Neural cell (in vitro differentiated cells): ENCODE data around the gene ATOH8. TPM values are rescaled to one million over a fixed set of nuclear protein-coding genes. Genes with fewer than 3 reads are reported as not detected.

ENCODE experiments used
- H2AFZ ChIP-seq: fragments of 200-600, 300-800 bp; sonication (generic), shearing (Covaris generic); 2 replicates; pipeline ENCODE4 v1.6.0; 2014; ENCODE audit warnings: low read depth, mild to moderate bottlenecking, antibody characterized with exemption, low read length, moderate library complexity
- H3F3A ChIP-seq: fragments of 200-600 bp; shearing (Covaris generic); 2 replicates; pipeline ENCODE4 v1.6.1; 2016; ENCODE audit warnings: mild to moderate bottlenecking, moderate library complexity, mixed read lengths, antibody characterized with exemption, low read length; ENCODE audit not compliant: insufficient read depth, poor library complexity, severe bottlenecking
- H3K27ac ChIP-seq: fragments of 200-600, 300-800 bp; sonication (generic), shearing (Covaris generic); 2 replicates; pipeline ENCODE4 v1.5.1; 2014; ENCODE audit warnings: mild to moderate bottlenecking, low read length, moderate library complexity
- H3K27me3 ChIP-seq: fragments of 300-800, 200-600 bp; sonication (generic), shearing (Covaris generic); 2 replicates; pipeline ENCODE4 v1.6.0; 2014; ENCODE audit warnings: mild to moderate bottlenecking, low read depth, low read length, moderate library complexity; ENCODE audit not compliant: insufficient read depth
- H3K36me3 ChIP-seq: fragments of 300-800, 200-600 bp; sonication (generic), shearing (Covaris generic); 2 replicates; pipeline ENCODE4 v1.5.1; 2014; ENCODE audit warnings: mild to moderate bottlenecking, antibody characterized with exemption, low read length, moderate library complexity; ENCODE audit not compliant: insufficient read depth
- H3K4me2 ChIP-seq: fragments of 300-800, 200-600 bp; sonication (generic), shearing (Covaris generic); 2 replicates; pipeline ENCODE4 v1.6.0; 2014; ENCODE audit warnings: mild to moderate bottlenecking, low read length
- H3K4me3 ChIP-seq: fragments of 300-800, 200-600 bp; sonication (generic), shearing (Covaris generic); 2 replicates; pipeline ENCODE4 v1.5.1; 2014; ENCODE audit warnings: mild to moderate bottlenecking, low read length, moderate library complexity
- H3K79me2 ChIP-seq: fragments of 200-600 bp; shearing (Covaris generic); replicated peaks from 2 replicates; pipeline ENCODE4 v1.6.0; 2014; ENCODE audit warnings: mild to moderate bottlenecking, low read length, moderate library complexity; ENCODE audit not compliant: insufficient read depth
- H3K9ac ChIP-seq: fragments of 300-800, 200-600 bp; sonication (generic), shearing (Covaris generic); 2 replicates; pipeline ENCODE4 v1.6.1; 2016; ENCODE audit warnings: mild to moderate bottlenecking, low read length, mixed read lengths
- H3K9me2 ChIP-seq: fragments of 200-600 bp; shearing (Covaris generic); 2 replicates; pipeline ENCODE4 v1.6.1; 2016; ENCODE audit warnings: mild to moderate bottlenecking, low read length, mixed read lengths; ENCODE audit not compliant: insufficient read depth
- H3K9me3 ChIP-seq: fragments of 200-600, 300-800 bp; sonication (generic), shearing (Covaris generic); 2 replicates; pipeline ENCODE4 v1.6.1; 2016; ENCODE audit warnings: mild to moderate bottlenecking, mixed run types, low read length, moderate library complexity, mixed read lengths
- H4K20me1 ChIP-seq: fragments of 200-600 bp; shearing (Covaris generic); 2 replicates; pipeline ENCODE4 v1.6.1; 2016; ENCODE audit warnings: mild to moderate bottlenecking, mixed run types; ENCODE audit not compliant: insufficient read depth
- EP300 ChIP-seq: fragments of 450-650 bp; conservative IDR thresholded peaks from 2 replicates; pipeline ENCODE4 v1.6.1; 2014; ENCODE audit warnings: antibody characterized with exemption, mild to moderate bottlenecking, moderate library complexity; ENCODE audit not compliant: poor library complexity, severe bottlenecking
- MXI1 ChIP-seq: fragments of 450-650 bp; conservative IDR thresholded peaks from 2 replicates; pipeline ENCODE4 v1.6.1; 2014; ENCODE audit warnings: antibody characterized with exemption, mild to moderate bottlenecking; ENCODE audit not compliant: poor library complexity, severe bottlenecking
- POLR2AphosphoS5 ChIP-seq: IDR thresholded peaks from 2 replicates; pipeline ENCODE4 v1.6.1; 2012
- RAD21 ChIP-seq: fragments of 450-650 bp; conservative IDR thresholded peaks from 2 replicates; pipeline ENCODE4 v1.6.1; 2014; ENCODE audit warnings: antibody characterized with exemption, mild to moderate bottlenecking, moderate library complexity
- REST ChIP-seq: IDR thresholded peaks from 2 replicates; pipeline ENCODE4 v1.6.1; 2012; ENCODE audit warnings: borderline replicate concordance
- SMC3 ChIP-seq: fragments of 450-650 bp; conservative IDR thresholded peaks from 2 replicates; pipeline ENCODE4 v1.6.1; 2014; ENCODE audit warnings: antibody characterized with exemption, mild to moderate bottlenecking, moderate library complexity; ENCODE audit not compliant: poor library complexity
- TAF1 ChIP-seq: IDR thresholded peaks from 2 replicates; pipeline ENCODE4 v1.6.1; 2012; ENCODE audit warnings: low read depth
- polyA plus RNA-seq: library from polyadenylated mRNA; depleted of rRNA; stranded (reverse); fragments of >200 nt; gene quantifications from 2 replicates; pipeline ENCODE4 v1.2.3, GENCODE V29; 2014

Gene ATOH8
- polyA plus RNA-seq, 1 donor from 2014 or later, result 1.6 TPM

DNA sequence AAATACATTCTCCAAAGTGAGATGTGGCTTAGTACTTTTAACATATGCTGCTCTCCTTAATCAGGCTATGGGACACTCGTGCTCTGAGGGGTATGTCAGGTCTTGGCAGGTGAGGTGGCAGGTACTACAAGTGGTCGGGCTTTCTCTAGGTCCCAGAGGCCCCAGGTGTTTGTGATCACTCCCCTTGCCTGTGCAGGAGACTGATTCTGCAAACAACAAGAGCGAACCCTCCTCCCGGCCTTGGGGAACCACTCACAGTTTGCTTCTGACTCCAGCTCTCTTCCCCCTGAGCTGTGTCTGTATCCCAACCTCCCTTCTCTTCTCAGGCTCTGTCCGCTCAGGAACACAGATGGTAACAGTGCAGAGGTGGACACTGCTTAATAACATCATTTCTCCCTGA, 48.1 kb downstream of the ATOH8 start:
- H3K9me3 ChIP-seq, result no peaks in the 10 kb centered on the region
- no peak overlapping the region for H3K9ac ChIP-seq
- H3K4me2 ChIP-seq, result no peak overlapping the region
- no peaks in the 10 kb centered on the region for H3F3A ChIP-seq
- TF ChIP-seq EP300, result no peak
- TF ChIP-seq REST, result no peak
- no peak for TF ChIP-seq POLR2AphosphoS5
- TF ChIP-seq MXI1, result no peak
- no peak for TF ChIP-seq RAD21
- TF ChIP-seq SMC3, result no peak
- TF ChIP-seq TAF1, result no peak
- no peak overlapping the region for H3K4me3 ChIP-seq
- no peaks in the 10 kb centered on the region for H3K79me2 ChIP-seq
- H3K27ac ChIP-seq, result no peak overlapping the region
- H3K36me3 ChIP-seq, result no peaks in the 10 kb centered on the region
- H3K27me3 ChIP-seq, result no peaks in the 10 kb centered on the region
- H2AFZ ChIP-seq, result no peak overlapping the region
- H4K20me1 ChIP-seq, result no peaks in the 10 kb centered on the region
- H3K9me2 ChIP-seq, result no peaks in the 10 kb centered on the region

DNA sequence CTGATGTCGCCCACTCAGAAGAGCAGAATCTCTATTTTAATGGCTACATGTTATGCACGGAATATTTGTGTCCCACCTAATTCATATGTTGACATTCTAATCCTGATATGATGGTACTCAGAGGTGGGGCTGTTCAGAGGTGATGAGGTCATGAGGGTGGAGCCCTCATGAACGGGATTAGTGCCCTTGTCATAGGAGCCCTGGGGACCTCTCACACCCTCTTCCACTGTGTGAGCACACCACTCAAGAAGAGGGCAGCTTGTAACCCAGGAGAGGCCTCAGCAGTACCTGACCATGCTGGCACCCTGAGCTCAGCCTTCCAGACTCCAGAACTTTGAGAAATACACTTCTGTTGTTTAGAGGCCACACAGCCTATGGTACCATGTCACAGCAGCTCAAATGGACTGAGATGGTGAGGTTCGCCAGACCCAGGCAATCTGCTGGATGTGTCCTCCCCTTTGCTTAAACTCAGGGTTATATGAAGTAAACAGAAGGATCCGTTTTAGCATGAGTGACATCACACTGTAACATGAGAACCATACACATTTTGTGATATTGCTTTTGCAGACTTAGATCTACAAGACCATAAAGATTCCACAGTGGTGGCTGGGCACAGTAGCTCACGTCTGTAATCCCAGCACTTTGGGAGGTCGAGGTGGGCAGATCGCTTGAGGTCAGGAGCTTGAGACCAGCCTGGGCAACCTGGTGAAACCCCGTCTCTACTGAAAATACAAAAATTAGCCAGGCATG, 48.7 kb downstream of the ATOH8 start:
- H3K27ac ChIP-seq, result no peak overlapping the region
- no peak overlapping the region for H3K4me2 ChIP-seq
- no peaks in the 10 kb centered on the region for H3K79me2 ChIP-seq
- H4K20me1 ChIP-seq, result no peaks in the 10 kb centered on the region
- no peak overlapping the region for H2AFZ ChIP-seq
- no peaks in the 10 kb centered on the region for H3K9me2 ChIP-seq
- no peaks in the 10 kb centered on the region for H3K36me3 ChIP-seq
- H3K27me3 ChIP-seq, result no peaks in the 10 kb centered on the region
- no peak overlapping the region for H3K4me3 ChIP-seq
- TF ChIP-seq MXI1 (no peak), REST (no peak), SMC3 (no peak), EP300 (no peak), RAD21 (no peak), TAF1 (no peak)
- no peaks in the 10 kb centered on the region for H3F3A ChIP-seq
- H3K9me3 ChIP-seq, result no peaks in the 10 kb centered on the region
- H3K9ac ChIP-seq, result no peak overlapping the region
